ENCODE results near the gene TESMIN.

GRCh38 chr11:68678031-68678441 lies 73.3 kb downstream of the TESMIN start:
- TF ChIP-seq CTCF (IDR thresholded peaks at IDR 0.05): no peak
- no peak for TF ChIP-seq EP300 (IDR thresholded peaks at IDR 0.05)
